HEK293T (cell line): Measurements from ENCODE around the gene SLC16A8.

Source experiments
- ARNT ChIP-seq: fragments of 450-650 bp; IDR thresholded peaks from 2 replicates; pipeline ENCODE4 v1.6.1; 2017; ENCODE audit warnings: mild to moderate bottlenecking
- ELF4 ChIP-seq: fragments of 450-650 bp; IDR thresholded peaks from 2 replicates; pipeline ENCODE4 v1.6.1; 2017; ENCODE audit warnings: antibody characterized with exemption
- HDGF ChIP-seq: fragments of 450-650 bp; IDR thresholded peaks from 2 replicates; pipeline ENCODE4 v1.6.1; 2017; ENCODE audit warnings: antibody characterized with exemption, borderline replicate concordance
- NFRKB ChIP-seq: fragments of 450-650 bp; IDR thresholded peaks from 2 replicates; pipeline ENCODE4 v1.6.1; 2016; ENCODE audit warnings: mild to moderate bottlenecking, moderate library complexity
- SP1 ChIP-seq: fragments of 450-650 bp; IDR thresholded peaks from 2 replicates; pipeline ENCODE4 v1.6.1; 2017
- SUZ12 ChIP-seq: fragments of 450-650 bp; IDR thresholded peaks from 2 replicates; pipeline ENCODE4 v1.6.1; 2016; ENCODE audit warnings: mild to moderate bottlenecking
- TARDBP ChIP-seq: fragments of 450-650 bp; IDR thresholded peaks from 2 replicates; pipeline ENCODE4 v1.6.1; 2016
- ZNF384 ChIP-seq: fragments of 450-650 bp; IDR thresholded peaks from 2 replicates; pipeline ENCODE4 v1.6.1; 2016

- TF ChIP-seq ARNT, result no peak
- no peak for TF ChIP-seq ZNF384
- TF ChIP-seq HDGF, result no peak
- no peak for TF ChIP-seq SP1
- TF ChIP-seq SUZ12, result no peak
- TF ChIP-seq ELF4, result no peak
- TF ChIP-seq TARDBP, result no peak
- no peak for TF ChIP-seq NFRKB
These were observed 4.2 kb downstream of the SLC16A8 start for GRCh38 chr22:38079804-38080203.
